GM21786 (cell line): Measurements from ENCODE around the gene TNNC1.

Source experiments
- ATAC-seq: cut with Tn5 transposase; IDR thresholded peaks from one replicate; pipeline ENCODE4 v1.9.1; 2021; ENCODE audit not compliant: unreplicated experiment

The TNNC1 gene

GRCh38 chr3:52453496-52454249 is at the start of gene TNNC1:
TNNC1 (minus strand) TSS chr3:52454041; CDS start chr3:52454015, 26 bp downstream.
- ATAC-seq = no peak

GRCh38 chr3:52502808-52503350 is 49.0 kb upstream of the TNNC1 start:
- no peak for ATAC-seq

DNA sequence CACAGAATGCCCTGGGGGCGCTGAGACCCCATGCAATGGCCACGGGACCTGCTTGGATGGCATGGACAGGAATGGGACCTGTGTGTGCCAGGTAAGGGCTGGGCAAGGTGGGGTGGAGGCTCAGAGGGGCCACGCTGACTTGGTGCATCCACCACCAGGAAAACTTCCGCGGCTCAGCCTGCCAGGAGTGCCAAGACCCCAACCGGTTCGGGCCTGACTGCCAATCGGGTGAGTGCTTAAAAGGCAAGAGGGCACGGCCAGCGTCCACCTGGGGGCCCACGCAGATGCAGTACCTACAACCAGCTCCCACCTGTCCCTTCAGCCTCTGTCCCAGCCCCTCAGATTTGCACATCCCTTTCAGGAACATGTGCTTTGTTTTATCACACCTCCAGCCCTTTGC is 48.2 kb upstream of the TNNC1 start:
- no peak for ATAC-seq

GRCh38 chr3:52501046-52501445 is 47.2 kb upstream of the TNNC1 start:
- no peak for ATAC-seq

GRCh38 chr3:52498137-52499054 is 44.6 kb upstream of the TNNC1 start:
- ATAC-seq = no peak

GRCh38 chr3:52495777-52496602 is 42.1 kb upstream of the TNNC1 start:
- no peak for ATAC-seq

- ATAC-seq = no peak
These were observed 41.1 kb upstream of the TNNC1 start, which contains the start of gene STAB1 for GRCh38 chr3:52494886-52495495. STAB1 (plus strand) TSS chr3:52495338; CDS start chr3:52495414, 76 bp downstream.

GRCh38 chr3:52494445-52494844 is 40.6 kb upstream of the TNNC1 start:
- ATAC-seq = no peak

GRCh38 chr3:52493232-52494017 is 39.6 kb upstream of the TNNC1 start:
- ATAC-seq = no peak

- no peak for ATAC-seq
These were observed 38.2 kb upstream of the TNNC1 start for GRCh38 chr3:52492059-52492458.

- ATAC-seq = no peak
These were observed 37.2 kb upstream of the TNNC1 start for GRCh38 chr3:52490939-52491526.

DNA sequence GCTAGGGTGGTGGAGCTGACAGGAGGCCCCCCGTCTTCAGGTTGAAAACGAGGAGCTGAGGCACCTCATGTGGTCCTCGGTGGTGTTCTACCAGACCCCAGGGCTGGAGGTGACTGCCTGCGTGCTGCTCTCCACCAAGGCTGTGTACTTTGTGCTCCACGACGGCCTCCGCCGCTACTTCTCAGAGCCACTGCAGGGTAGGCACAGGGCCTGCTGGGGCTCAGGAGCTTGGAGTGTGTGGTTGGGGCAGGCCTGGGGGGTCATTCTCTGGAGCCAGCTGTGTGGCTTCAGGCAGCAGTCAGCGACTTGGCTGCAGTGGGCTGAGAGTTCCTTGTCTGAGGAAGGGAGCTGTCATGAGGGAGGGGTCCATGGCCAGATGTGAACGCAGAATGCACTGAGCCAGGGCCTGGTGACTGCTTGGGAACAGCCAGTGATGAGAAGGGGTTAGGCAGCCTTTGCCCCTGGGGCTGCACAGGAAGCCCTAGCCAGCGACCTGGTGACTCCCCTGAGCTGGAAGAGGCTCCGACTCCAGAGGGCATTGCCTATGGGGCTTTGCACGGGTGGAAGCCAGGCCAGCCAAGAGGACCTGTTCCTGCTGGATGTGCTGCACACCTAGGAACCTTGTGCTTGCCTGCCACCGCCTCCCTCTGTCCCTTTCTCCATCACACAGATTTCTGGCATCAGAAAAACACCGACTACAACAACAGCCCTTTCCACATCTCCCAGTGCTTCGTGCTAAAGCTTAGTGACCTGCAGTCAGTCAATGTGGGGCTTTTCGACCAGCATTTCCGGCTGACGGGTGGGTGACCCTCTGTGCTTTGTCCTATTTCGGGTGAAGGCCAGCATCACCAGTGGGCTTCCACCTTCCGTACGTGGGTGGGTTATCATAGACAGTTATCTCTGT is 36.4 kb upstream of the TNNC1 start:
- ATAC-seq = no peak

DNA sequence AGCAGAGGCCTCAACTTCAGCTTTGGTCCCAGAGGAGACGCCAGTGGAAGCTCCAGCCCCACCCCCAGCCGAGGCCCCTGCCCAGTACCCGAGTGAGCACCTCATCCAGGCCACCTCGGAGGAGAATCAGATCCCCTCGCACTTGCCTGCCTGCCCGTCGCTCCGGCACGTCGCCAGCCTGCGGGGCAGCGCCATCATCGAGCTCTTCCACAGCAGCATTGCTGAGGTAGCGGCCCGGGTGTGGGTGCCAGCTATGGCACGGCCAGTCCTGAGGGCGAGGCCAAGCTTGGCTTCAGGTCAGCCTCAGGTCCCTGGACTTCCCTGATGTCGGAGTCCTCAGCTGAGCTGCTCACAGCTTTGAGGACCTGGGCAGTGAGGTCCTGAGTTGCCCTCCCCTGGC is 35.6 kb upstream of the TNNC1 start:
- no peak for ATAC-seq

DNA sequence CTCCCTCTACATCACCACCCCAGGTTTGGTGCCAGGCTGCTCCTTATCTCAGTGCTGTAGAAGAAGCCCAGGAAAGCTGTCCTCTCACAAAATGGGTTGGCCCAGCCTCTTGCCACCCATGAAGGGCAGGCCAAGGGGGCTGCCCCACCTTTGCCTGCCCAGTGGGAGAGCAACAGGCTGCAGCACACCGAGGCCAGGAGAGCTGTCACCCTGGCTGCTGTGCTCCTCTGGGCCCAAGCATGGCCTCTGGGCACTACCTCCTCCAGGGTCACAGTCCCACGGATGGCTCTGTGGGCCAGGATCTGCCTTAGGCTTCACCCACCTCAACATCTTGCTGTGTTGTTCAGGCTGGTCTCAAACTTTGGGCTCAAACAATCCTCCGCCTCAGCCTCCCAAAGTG is 34.9 kb upstream of the TNNC1 start:
- ATAC-seq = no peak

DNA sequence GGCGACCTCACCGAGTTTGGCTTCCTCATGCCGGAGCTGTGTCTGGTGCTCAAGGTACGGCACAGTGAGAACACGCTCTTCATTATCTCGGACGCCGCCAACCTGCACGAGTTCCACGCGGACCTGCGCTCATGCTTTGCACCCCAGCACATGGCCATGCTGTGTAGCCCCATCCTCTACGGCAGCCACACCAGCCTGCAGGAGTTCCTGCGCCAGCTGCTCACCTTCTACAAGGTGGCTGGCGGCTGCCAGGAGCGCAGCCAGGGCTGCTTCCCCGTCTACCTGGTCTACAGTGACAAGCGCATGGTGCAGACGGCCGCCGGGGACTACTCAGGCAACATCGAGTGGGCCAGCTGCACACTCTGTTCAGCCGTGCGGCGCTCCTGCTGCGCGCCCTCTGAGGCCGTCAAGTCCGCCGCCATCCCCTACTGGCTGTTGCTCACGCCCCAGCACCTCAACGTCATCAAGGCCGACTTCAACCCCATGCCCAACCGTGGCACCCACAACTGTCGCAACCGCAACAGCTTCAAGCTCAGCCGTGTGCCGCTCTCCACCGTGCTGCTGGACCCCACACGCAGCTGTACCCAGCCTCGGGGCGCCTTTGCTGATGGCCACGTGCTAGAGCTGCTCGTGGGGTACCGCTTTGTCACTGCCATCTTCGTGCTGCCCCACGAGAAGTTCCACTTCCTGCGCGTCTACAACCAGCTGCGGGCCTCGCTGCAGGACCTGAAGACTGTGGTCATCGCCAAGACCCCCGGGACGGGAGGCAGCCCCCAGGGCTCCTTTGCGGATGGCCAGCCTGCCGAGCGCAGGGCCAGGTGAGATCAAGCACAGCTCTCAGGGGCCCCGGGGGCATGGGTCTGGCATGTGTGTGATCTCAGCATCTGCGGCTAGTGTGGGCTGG is 34.2 kb upstream of the TNNC1 start:
- ATAC-seq = no peak

DNA sequence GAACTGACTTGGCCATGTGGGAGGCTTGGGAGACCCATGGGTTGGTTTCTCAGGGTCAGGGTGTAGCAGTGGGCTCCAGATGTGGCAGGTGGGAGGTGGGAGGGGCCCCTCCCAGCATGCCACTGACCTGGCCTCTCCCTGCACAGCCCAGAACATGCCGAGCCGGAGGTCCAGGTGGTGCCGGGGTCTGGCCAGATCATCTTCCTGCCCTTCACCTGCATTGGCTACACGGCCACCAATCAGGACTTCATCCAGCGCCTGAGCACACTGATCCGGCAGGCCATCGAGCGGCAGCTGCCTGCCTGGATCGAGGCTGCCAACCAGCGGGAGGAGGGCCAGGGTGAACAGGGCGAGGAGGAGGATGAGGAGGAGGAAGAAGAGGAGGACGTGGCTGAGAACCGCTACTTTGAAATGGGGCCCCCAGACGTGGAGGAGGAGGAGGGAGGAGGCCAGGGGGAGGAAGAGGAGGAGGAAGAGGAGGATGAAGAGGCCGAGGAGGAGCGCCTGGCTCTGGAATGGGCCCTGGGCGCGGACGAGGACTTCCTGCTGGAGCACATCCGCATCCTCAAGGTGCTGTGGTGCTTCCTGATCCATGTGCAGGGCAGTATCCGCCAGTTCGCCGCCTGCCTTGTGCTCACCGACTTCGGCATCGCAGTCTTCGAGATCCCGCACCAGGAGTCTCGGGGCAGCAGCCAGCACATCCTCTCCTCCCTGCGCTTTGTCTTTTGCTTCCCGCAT is 33.4 kb upstream of the TNNC1 start:
- ATAC-seq = no peak
